B cell (primary cell): ENCODE results near the gene TRIM28. TPM values are rescaled to one million over a fixed set of nuclear protein-coding genes. Genes with fewer than 3 reads are reported as not detected.

Experiments used
- ATAC-seq: fragments of 200-7000 bp; cut with Tn5 transposase; one replicate; pipeline ENCODE4 v1.10.0; 2021; ENCODE audit warnings: low read depth, mild to moderate bottlenecking, moderate number of reproducible peaks, moderate library complexity
- CTCF ChIA-PET: fragments of 350-600 bp; sonication (Branson Sonifier 250); formaldehyde crosslinking; loops from one replicate; lab custom pipeline; 2021; ENCODE audit warnings: antibody characterized with exemption, inconsistent platforms; lab: Charles Lee
- POLR2A ChIA-PET: fragments of 350-600 bp; sonication (Branson Sonifier 250); formaldehyde crosslinking; loops from one replicate; lab custom pipeline; 2021; ENCODE audit warnings: antibody characterized with exemption; lab: Charles Lee
- DNase-seq: peaks from one replicate; pipeline ENCODE4 v3.0.0; 2013
- H2AFZ ChIP-seq: 2 replicates; pipeline ENCODE4 v1.6.1; 2012; ENCODE audit warnings: mild to moderate bottlenecking, low read depth, low read length; ENCODE audit not compliant: insufficient read depth, poor library complexity, severe bottlenecking
- H3K27ac ChIP-seq, 2 donors: 1 replicate in 1 of 2; 2 replicates in 1 of 2; pipeline ENCODE4 v1.5.1; 2012 to 2013; ENCODE audit warnings: low read length in 2 of 2, mild to moderate bottlenecking in 2 of 2, moderate library complexity in 1 of 2
- H3K27me3 ChIP-seq, 4 experiments: fragments of 200-600 bp in 1 of 4; sonication (generic) in 1 of 4; replicated peaks in 1 of 4; 1 replicate in 2 of 4; 2 replicates in 2 of 4; pipeline versions ENCODE4 v1.6.1 to v1.7.0; 2013 to 2016; ENCODE audit warnings: low read length in 3 of 4, mild to moderate bottlenecking in 2 of 4, mixed read lengths in 1 of 4, moderate library complexity in 1 of 4; ENCODE audit not compliant: insufficient read depth in 4 of 4, control insufficient read depth in 3 of 4; ENCODE audit errors: control extremely low read depth in 1 of 4
- H3K36me3 ChIP-seq, 2 experiments: replicated peaks in 1 of 2; 1 replicate in 1 of 2; 2 replicates in 1 of 2; pipeline versions ENCODE4 v1.6.1 to v1.7.1; 2013; ENCODE audit warnings: low read length in 1 of 2; ENCODE audit not compliant: insufficient read depth in 2 of 2, control insufficient read depth in 1 of 2; ENCODE audit errors: control extremely low read depth in 1 of 2, extremely low read depth in 1 of 2
- H3K4me1 ChIP-seq, 2 donors: fragments of 200-600 bp in 1 of 2; sonication (generic) in 1 of 2; 1 replicate in 1 of 2; 2 replicates in 1 of 2; pipeline versions ENCODE4 v1.5.1 to v1.6.1; 2013 to 2017; ENCODE audit warnings: low read length in 2 of 2; ENCODE audit not compliant: control insufficient read depth in 2 of 2, insufficient read depth in 2 of 2
- H3K4me2 ChIP-seq: replicated peaks from 2 replicates; pipeline ENCODE3; 2012; ENCODE audit warnings: mild to moderate bottlenecking, low read depth, low read length; ENCODE audit not compliant: poor library complexity, severe bottlenecking
- H3K4me3 ChIP-seq, 5 experiments: fragments of 200-600 bp in 1 of 5; sonication (generic) in 1 of 5; 1 replicate in 3 of 5; 2 replicates in 2 of 5; pipeline versions ENCODE4 v1.5.1 to v1.7.0; 2011 to 2016; ENCODE audit warnings: low read length in 4 of 5, mild to moderate bottlenecking in 4 of 5, low read depth in 2 of 5, control low read depth in 1 of 5, moderate library complexity in 1 of 5; ENCODE audit not compliant: insufficient read depth in 1 of 5; ENCODE audit errors: control extremely low read depth in 1 of 5, extremely low read depth in 1 of 5
- H3K79me2 ChIP-seq: fragments of 200-600 bp; sonication (generic); one replicate; pipeline ENCODE4 v1.6.0; 2016; ENCODE audit warnings: low read length; ENCODE audit not compliant: control insufficient read depth, insufficient read depth
- H3K9ac ChIP-seq: fragments of 200-600 bp; sonication (generic); 2 replicates; pipeline ENCODE4 v1.6.1; 2017; ENCODE audit warnings: mild to moderate bottlenecking, low read length, moderate library complexity
- H3K9me3 ChIP-seq, 3 donors: one replicate each; pipeline versions ENCODE4 v1.6.1 to v1.7.1; 2013; ENCODE audit warnings: low read length in 2 of 3; ENCODE audit not compliant: control insufficient read depth in 2 of 3, insufficient read depth in 1 of 3; ENCODE audit errors: control extremely low read depth in 1 of 3
- H4K20me1 ChIP-seq: 2 replicates; pipeline ENCODE4 v1.6.0; 2012; ENCODE audit warnings: mild to moderate bottlenecking, low read length; ENCODE audit not compliant: insufficient read depth, control insufficient read depth, poor library complexity, severe bottlenecking
- H3K27ac Mint-ChIP-seq: one replicate; pipeline ENCODE4 v1.8.0; 2021; ENCODE audit warnings: mixed read lengths
- H3K27me3 Mint-ChIP-seq: one replicate; pipeline ENCODE4 v1.8.0; 2021; ENCODE audit warnings: mixed read lengths
- H3K4me1 Mint-ChIP-seq: one replicate; pipeline ENCODE4 v1.8.0; 2021; ENCODE audit warnings: mixed read lengths
- H3K4me3 Mint-ChIP-seq: one replicate; pipeline ENCODE4 v1.8.0; 2021; ENCODE audit warnings: mixed read lengths
- H3K9me3 Mint-ChIP-seq: one replicate; pipeline ENCODE4 v1.8.0; 2022; ENCODE audit warnings: mixed read lengths; ENCODE audit not compliant: insufficient read depth
- EZH2 ChIP-seq: IDR thresholded peaks from 2 replicates; pipeline ENCODE4 v1.6.1; 2012; ENCODE audit warnings: borderline replicate concordance, low read depth, mild to moderate bottlenecking, moderate library complexity, low read length; ENCODE audit not compliant: insufficient read depth, poor library complexity, severe bottlenecking
- WGBS: methylation state at CpG from one replicate; pipeline ENCODE4 v1.1.5; 2013; ENCODE audit warnings: missing lambda C conversion rate; ENCODE audit not compliant: insufficient coverage; 5-methylcytosine and 5-hydroxymethylcytosine counted together
- intact Hi-C: fragments of 100-400 bp; cut with micrococcal nuclease; formaldehyde crosslinking; loops from one replicate; pipeline ENCODE4 v1.10.0; 2022
- polyA plus RNA-seq: library from polyadenylated mRNA; depleted of rRNA; stranded (reverse); fragments of >200 nt; gene quantifications from 2 replicates; pipeline ENCODE4 v1.2.3, GENCODE V29; 2012
- total RNA-seq, 2 donors: library from RNA; stranded (reverse); fragments of 120-200 nt in 1 of 2; gene quantifications; 1 replicate in 1 of 2; 2 replicates in 1 of 2; pipeline versions ENCODE4 v1.2.3 to v1.2.4, GENCODE V29; 2013 to 2022
- TF ChIP-seq, protein P1 (sequence below): fragments of 200-600 bp; IDR thresholded peaks from one replicate; pipeline ENCODE4 v1.8.0; 2022; ENCODE audit warnings: antibody characterized with exemption, mild to moderate bottlenecking

TRIM28 gene
- total and polyA plus RNA-seq, 2 donors (not counting 1 experiment from before 2014, with no cell fraction given): 370 to 569 TPM

DNA sequence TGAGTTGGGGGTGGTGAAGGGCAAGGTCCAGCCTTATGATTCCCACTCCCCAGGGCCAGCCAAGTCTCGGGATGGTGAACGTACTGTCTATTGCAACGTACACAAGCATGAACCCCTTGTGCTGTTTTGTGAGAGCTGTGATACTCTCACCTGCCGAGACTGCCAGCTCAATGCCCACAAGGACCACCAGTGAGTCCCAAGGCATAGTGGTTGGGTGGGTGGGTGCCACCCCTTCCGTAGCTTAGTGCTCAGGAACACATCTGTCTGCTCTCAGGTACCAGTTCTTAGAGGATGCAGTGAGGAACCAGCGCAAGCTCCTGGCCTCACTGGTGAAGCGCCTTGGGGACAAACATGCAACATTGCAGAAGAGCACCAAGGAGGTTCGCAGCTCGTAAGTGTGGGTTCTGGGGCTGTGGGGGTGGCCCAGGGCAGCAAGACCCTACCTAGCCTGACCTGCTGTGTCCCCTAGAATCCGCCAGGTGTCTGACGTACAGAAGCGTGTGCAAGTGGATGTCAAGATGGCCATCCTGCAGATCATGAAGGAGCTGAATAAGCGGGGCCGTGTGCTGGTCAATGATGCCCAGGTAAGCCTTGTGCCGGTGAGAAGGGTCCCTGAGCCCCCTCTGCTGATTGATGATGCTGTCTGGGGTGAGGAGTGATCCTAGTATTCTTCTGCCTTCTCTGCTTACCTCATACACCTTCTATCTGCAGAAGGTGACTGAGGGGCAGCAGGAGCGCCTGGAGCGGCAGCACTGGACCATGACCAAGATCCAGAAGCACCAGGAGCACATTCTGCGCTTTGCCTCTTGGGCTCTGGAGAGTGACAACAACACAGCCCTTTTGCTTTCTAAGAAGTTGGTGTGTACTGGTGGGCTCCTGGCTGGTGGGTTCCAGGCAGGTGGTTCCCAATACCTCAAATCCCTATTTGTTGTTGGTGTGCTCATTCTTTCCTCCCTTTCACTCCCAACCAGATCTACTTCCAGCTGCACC is 3.8 kb downstream of the TRIM28 start:
- Histone ChIP-seq H3K4me3 (no peak overlapping the region), H2AFZ (no peak overlapping the region), H3K36me3 (peaks cover 1 to 70% of the 10 kb centered on the region in 2 experiments), H3K4me2 (no peak overlapping the region), H3K9me3 (no peaks in the 10 kb centered on the region), H3K79me2 (peaks cover 49% of the 10 kb centered on the region), H3K27ac (no peak overlapping the region), H4K20me1 (peaks cover 70% of the 10 kb centered on the region), H3K27me3 (peaks cover 0 to 3% (median 0%) of the 10 kb centered on the region in 4 experiments), H3K4me1 (peaks cover 17 to 31% of the 10 kb centered on the region in 2 donors), H3K9ac (no peak overlapping the region)
- no peak for TF ChIP-seq EZH2
- TF ChIP-seq, protein P1, sequence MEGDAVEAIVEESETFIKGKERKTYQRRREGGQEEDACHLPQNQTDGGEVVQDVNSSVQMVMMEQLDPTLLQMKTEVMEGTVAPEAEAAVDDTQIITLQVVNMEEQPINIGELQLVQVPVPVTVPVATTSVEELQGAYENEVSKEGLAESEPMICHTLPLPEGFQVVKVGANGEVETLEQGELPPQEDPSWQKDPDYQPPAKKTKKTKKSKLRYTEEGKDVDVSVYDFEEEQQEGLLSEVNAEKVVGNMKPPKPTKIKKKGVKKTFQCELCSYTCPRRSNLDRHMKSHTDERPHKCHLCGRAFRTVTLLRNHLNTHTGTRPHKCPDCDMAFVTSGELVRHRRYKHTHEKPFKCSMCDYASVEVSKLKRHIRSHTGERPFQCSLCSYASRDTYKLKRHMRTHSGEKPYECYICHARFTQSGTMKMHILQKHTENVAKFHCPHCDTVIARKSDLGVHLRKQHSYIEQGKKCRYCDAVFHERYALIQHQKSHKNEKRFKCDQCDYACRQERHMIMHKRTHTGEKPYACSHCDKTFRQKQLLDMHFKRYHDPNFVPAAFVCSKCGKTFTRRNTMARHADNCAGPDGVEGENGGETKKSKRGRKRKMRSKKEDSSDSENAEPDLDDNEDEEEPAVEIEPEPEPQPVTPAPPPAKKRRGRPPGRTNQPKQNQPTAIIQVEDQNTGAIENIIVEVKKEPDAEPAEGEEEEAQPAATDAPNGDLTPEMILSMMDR: no peak
- H3K27me3 Mint-ChIP-seq: peaks cover 7% of the 10 kb centered on the region
- H3K9me3 Mint-ChIP-seq: no peaks in the 10 kb centered on the region
- intact Hi-C loops: no loop called here
- 93% methylated on average over 15 of the region's 18 CpGs for WGBS
- H3K27ac Mint-ChIP-seq: peak overlapping the region; percentile 41
- H3K4me1 Mint-ChIP-seq: peaks cover 30% of the 10 kb centered on the region
- ATAC-seq (no peak), DNase-seq (peak; percentile 24)
- H3K4me3 Mint-ChIP-seq: no peak overlapping the region
- CTCF ChIA-PET: no interaction called here
- POLR2A ChIA-PET: interaction anchor here (1.3 kb wide), 1 partner anchor 28 kb away, joined by 3 read pairs; the partner anchor contains the start of gene ZBTB45
